GM18511 (cell line): ENCODE measurements around the gene RPS6KB2.

Experiments
- ATAC-seq: cut with Tn5 transposase; IDR thresholded peaks from one replicate; pipeline ENCODE4 v1.9.1; 2021; ENCODE audit warnings: mild to moderate bottlenecking, moderate library complexity; ENCODE audit not compliant: unreplicated experiment

Gene RPS6KB2

GRCh38 chr11:67428052-67429001, at the start of gene RPS6KB2:
Gene RPS6KB2, plus strand, starts transcription at chr11:67428494. Its CDS starts 52 bp downstream, at chr11:67428546.
- ATAC-seq, result peak; percentile 85

GRCh38 chr11:67378544-67378943, 49.8 kb upstream of the RPS6KB2 start:
- ATAC-seq, result no peak

- no peak for ATAC-seq
Observed at GRCh38 chr11:67379061-67380058, 48.9 kb upstream of the RPS6KB2 start.

GRCh38 chr11:67381244-67381972, 46.9 kb upstream of the RPS6KB2 start:
- no peak for ATAC-seq

- ATAC-seq, result peak; percentile 57
Observed at GRCh38 chr11:67382276-67383136, 45.8 kb upstream of the RPS6KB2 start.

- no peak for ATAC-seq
Observed at GRCh38 chr11:67384851-67385366, 43.4 kb upstream of the RPS6KB2 start.

GRCh38 chr11:67387069-67387468, 41.2 kb upstream of the RPS6KB2 start:
- ATAC-seq, result no peak

- no peak for ATAC-seq
Observed at GRCh38 chr11:67387518-67387917, 40.8 kb upstream of the RPS6KB2 start.

- no peak for ATAC-seq
Observed at GRCh38 chr11:67389477-67389876, 38.8 kb upstream of the RPS6KB2 start.

GRCh38 chr11:67390947-67391303, 37.4 kb upstream of the RPS6KB2 start:
- ATAC-seq, result no peak

- peak; percentile 78 for ATAC-seq
Observed at GRCh38 chr11:67391304-67392182, 36.8 kb upstream of the RPS6KB2 start, which contains the start of gene RAD9A. Gene RAD9A, plus strand, starts transcription at chr11:67391986. Its CDS starts 59 bp downstream, at chr11:67392045.

GRCh38 chr11:67392183-67392715, 36.0 kb upstream of the RPS6KB2 start:
- peak; percentile 25 for ATAC-seq

GRCh38 chr11:67393437-67393836, 34.9 kb upstream of the RPS6KB2 start:
- no peak for ATAC-seq

GRCh38 chr11:67393990-67394389, 34.3 kb upstream of the RPS6KB2 start:
- no peak for ATAC-seq

GRCh38 chr11:67395555-67396258, 32.6 kb upstream of the RPS6KB2 start:
- ATAC-seq, result no peak

- ATAC-seq, result no peak
Observed at GRCh38 chr11:67396259-67396581, 32.1 kb upstream of the RPS6KB2 start.

- no peak for ATAC-seq
Observed at GRCh38 chr11:67396587-67397389, 31.5 kb upstream of the RPS6KB2 start.
